Measurements from ENCODE around the gene COL4A2.

DNA sequence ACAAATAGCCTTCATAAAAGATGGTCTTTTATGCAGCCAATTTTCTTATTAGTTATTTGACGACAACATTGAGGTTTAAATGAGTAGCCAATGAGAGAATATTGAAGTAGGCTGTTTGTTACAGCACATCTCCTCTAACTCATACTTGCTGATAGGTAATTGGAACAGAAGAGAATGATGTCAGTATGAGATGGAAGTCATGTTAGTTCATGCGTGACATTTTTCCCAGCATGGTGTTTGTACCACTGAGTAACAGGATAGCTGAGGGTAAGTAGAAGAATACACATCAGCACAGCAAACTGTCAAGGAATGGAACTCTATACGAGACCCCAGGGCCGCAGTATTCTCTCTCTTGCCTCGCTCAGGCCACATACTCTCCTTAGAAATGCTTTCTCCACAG, 37.2 kb downstream of the COL4A2 start:
- TF ChIP-seq CTCF (IDR thresholded peaks at IDR 0.05), result no peak
- TF ChIP-seq POLR2A (IDR thresholded peaks at IDR 0.05), result no peak
- no peak for TF ChIP-seq POLR2AphosphoS5 (IDR thresholded peaks at IDR 0.05; ENCODE audit: insufficient read depth in 1 of 2, low read depth in 1 of 2)

Measured in vagina (tissue), 2 donors.